ENCODE measurements around the gene ANKRD18B.
"Not testable (repeated sequence)": the region's sequence is repeated elsewhere in the genome, so short reads cannot be mapped to it uniquely, and the experiment has no call there.

The ANKRD18B gene

DNA sequence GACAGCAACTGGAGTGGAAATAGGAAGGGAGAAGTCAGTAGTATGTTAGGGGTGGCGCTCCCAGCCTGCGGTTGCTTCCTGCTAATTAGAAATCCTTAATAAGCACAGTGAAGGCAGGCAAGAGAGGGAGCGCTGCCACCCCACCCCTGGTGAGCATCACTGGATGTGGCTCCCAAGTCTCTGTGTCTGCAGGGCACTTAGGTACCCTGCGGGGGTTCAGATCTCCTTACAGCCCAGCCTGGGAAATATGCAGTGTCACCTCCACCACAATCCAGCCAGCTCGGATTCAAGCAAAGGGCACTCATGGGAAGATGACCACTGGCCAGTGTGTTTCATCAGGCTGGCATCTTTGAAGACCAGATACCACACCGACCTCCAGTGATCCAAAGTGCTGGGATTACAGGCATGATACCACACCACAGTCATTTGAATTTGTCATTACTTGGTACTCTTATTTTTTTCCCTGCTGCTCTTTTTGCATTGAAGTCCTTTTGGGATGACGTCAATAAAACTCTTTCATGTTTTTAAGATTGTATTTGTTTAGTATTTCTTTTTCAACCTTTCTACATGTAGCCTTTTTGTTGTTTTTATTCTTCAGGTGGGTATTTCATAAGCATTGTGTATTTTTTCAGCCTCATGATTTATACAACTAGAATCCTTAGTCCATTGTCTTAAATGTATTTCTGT lies 90.1 kb downstream of the ANKRD18B start:
- no peak for DNase-seq (ENCODE audit: low read depth)

GRCh38 chr9:33618370-33618769 lies 94.3 kb downstream of the ANKRD18B start:
- not testable (repeated sequence) for DNase-seq (ENCODE audit: low read depth)

- DNase-seq (ENCODE audit: low read depth): peak; percentile 85
These were observed 95.8 kb downstream of the ANKRD18B start for GRCh38 chr9:33619666-33620404.

DNA sequence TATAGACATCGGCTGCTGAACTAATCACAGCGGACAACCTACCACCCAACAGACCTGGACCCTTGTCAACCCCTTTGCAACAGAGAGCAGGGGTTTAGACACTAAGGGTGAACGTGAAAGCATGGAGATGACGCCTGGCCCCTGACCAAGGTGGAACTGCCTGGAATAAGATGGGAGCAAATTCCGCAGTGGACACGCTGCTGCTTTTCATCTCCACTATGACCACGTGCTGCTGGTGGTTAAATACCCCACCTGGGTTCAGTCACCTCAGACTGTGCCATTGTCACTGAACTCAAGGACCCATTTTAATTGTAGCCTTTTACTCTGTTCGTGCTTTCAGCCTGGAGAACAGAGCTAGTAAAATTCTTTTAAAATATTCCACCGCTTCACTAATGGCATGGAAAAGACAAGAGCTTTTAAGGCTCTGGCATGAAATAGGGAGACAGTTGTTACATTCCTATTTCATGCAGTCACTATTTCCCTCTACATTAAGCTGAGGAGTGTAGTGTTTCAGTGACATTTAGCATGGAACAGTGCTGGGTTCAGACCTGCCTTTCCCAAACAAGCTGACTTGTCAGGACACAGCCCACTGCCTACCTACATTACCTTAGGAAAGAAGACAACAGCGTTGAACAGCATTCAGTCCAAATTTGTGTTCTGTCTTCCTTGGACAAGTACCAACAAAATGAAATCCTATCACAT lies 96.8 kb downstream of the ANKRD18B start:
- peak; percentile 66 for DNase-seq (ENCODE audit: low read depth)

Data from ELR (cell line).